Neutrophil (primary cell): ENCODE data around the gene NBPF26.
"Not testable (repeated sequence)": the region's sequence is repeated elsewhere in the genome, so short reads cannot be mapped to it uniquely, and the experiment has no call there.

ENCODE experiments used
- H3K27ac ChIP-seq: fragments of 200-600 bp; sonication (generic); 2 replicates; pipeline ENCODE4 v1.5.1; 2016; ENCODE audit warnings: mild to moderate bottlenecking, moderate library complexity
- H3K27me3 ChIP-seq: fragments of 200-600 bp; sonication (generic); 2 replicates; pipeline ENCODE4 v1.6.0; 2016; ENCODE audit warnings: mild to moderate bottlenecking
- H3K36me3 ChIP-seq: fragments of 200-600 bp; sonication (generic); 2 replicates; pipeline ENCODE4 v1.5.1; 2017
- H3K4me1 ChIP-seq, 2 experiments: fragments of 200-600 bp in 1 of 2; sonication (generic) in 1 of 2; 1 replicate in 1 of 2; 2 replicates in 1 of 2; pipeline versions ENCODE4 v1.5.1 to v1.6.1; 2013 to 2016; ENCODE audit warnings: low read depth in 1 of 2, low read length in 1 of 2, mild to moderate bottlenecking in 1 of 2, moderate library complexity in 1 of 2; ENCODE audit not compliant: control insufficient read depth in 1 of 2, insufficient read depth in 1 of 2
- H3K4me3 ChIP-seq, 2 experiments: fragments of 200-600 bp in 1 of 2; sonication (generic) in 1 of 2; 1 replicate in 1 of 2; 2 replicates in 1 of 2; pipeline ENCODE4 v1.5.1; 2013 to 2016; ENCODE audit warnings: low read depth in 1 of 2, low read length in 1 of 2, mild to moderate bottlenecking in 1 of 2, moderate library complexity in 1 of 2
- H3K9me3 ChIP-seq: fragments of 200-600 bp; sonication (generic); 2 replicates; pipeline ENCODE4 v1.5.1; 2016

Gene NBPF26

GRCh38 chr1:120723715-120724402 is at the start of gene NBPF26:
Gene NBPF26 (plus strand): TSS chr1:120723945.
- not testable (repeated sequence) for H3K36me3 ChIP-seq, H3K27me3 ChIP-seq, H3K9me3 ChIP-seq, H3K4me1 ChIP-seq
- peak within 1 kb of the TSS; percentile 58 to 67 for H3K4me3 ChIP-seq
- H3K27ac ChIP-seq: peak within 1 kb of the TSS; percentile 58

- H3K4me3 ChIP-seq, H3K36me3 ChIP-seq, H3K9me3 ChIP-seq, H3K4me1 ChIP-seq, H3K27ac ChIP-seq, H3K27me3 ChIP-seq: not testable (repeated sequence)
Measured at GRCh38 chr1:120680106-120680819, 43.5 kb upstream of the NBPF26 start.

GRCh38 chr1:120680938-120681337 is 42.8 kb upstream of the NBPF26 start:
- not testable (repeated sequence) for H3K4me1 ChIP-seq, H3K27ac ChIP-seq, H3K27me3 ChIP-seq, H3K4me3 ChIP-seq, H3K36me3 ChIP-seq, H3K9me3 ChIP-seq

- not testable (repeated sequence) for H3K4me1 ChIP-seq, H3K4me3 ChIP-seq, H3K9me3 ChIP-seq, H3K27me3 ChIP-seq, H3K27ac ChIP-seq, H3K36me3 ChIP-seq
Measured at GRCh38 chr1:120684397-120684796, 39.3 kb upstream of the NBPF26 start.

GRCh38 chr1:120685622-120686021 is 38.1 kb upstream of the NBPF26 start:
- H3K4me1 ChIP-seq, H3K36me3 ChIP-seq, H3K27me3 ChIP-seq, H3K9me3 ChIP-seq, H3K4me3 ChIP-seq, H3K27ac ChIP-seq: not testable (repeated sequence)

GRCh38 chr1:120687250-120687649 is 36.5 kb upstream of the NBPF26 start:
- H3K4me1 ChIP-seq, H3K27ac ChIP-seq, H3K27me3 ChIP-seq, H3K9me3 ChIP-seq, H3K36me3 ChIP-seq, H3K4me3 ChIP-seq: not testable (repeated sequence)

- not testable (repeated sequence) for H3K4me1 ChIP-seq, H3K4me3 ChIP-seq, H3K27me3 ChIP-seq, H3K9me3 ChIP-seq, H3K27ac ChIP-seq, H3K36me3 ChIP-seq
Measured at GRCh38 chr1:120700807-120701562, 22.8 kb upstream of the NBPF26 start.

GRCh38 chr1:120723358-120723714 is 409 bp upstream of the NBPF26 start:
- not testable (repeated sequence) for H3K4me3 ChIP-seq, H3K27ac ChIP-seq, H3K9me3 ChIP-seq, H3K4me1 ChIP-seq, H3K27me3 ChIP-seq, H3K36me3 ChIP-seq

- not testable (repeated sequence) for H3K27ac ChIP-seq, H3K4me1 ChIP-seq, H3K9me3 ChIP-seq, H3K36me3 ChIP-seq, H3K27me3 ChIP-seq
- H3K4me3 ChIP-seq: peak overlapping the region; percentile 58 to 67
Measured at GRCh38 chr1:120724507-120724906, 762 bp downstream of the NBPF26 start.

- H3K36me3 ChIP-seq, H3K27ac ChIP-seq, H3K9me3 ChIP-seq, H3K4me1 ChIP-seq, H3K4me3 ChIP-seq, H3K27me3 ChIP-seq: not testable (repeated sequence)
Measured at GRCh38 chr1:120728811-120729210, 5.1 kb downstream of the NBPF26 start.

GRCh38 chr1:120769090-120769489 is 45.3 kb downstream of the NBPF26 start:
- H3K9me3 ChIP-seq, H3K4me1 ChIP-seq, H3K27me3 ChIP-seq, H3K36me3 ChIP-seq, H3K4me3 ChIP-seq, H3K27ac ChIP-seq: not testable (repeated sequence)

GRCh38 chr1:120805452-120805851 is 81.7 kb downstream of the NBPF26 start:
- not testable (repeated sequence) for H3K27me3 ChIP-seq, H3K4me3 ChIP-seq, H3K9me3 ChIP-seq, H3K4me1 ChIP-seq, H3K36me3 ChIP-seq, H3K27ac ChIP-seq
